HEK293 (cell line): ENCODE data around the gene SYT2.
"Not testable (repeated sequence)": the region's sequence is repeated elsewhere in the genome, so short reads cannot be mapped to it uniquely, and the experiment has no call there.

Experiments used
- RBAK ChIP-seq: fragments of 450-650 bp; formaldehyde crosslinking; IDR thresholded peaks from 2 replicates; pipeline ENCODE4 v1.5.1; 2016; ENCODE audit warnings: missing biosample characterization, missing genetic modification characterization
- ZBTB49 ChIP-seq: fragments of 450-650 bp; formaldehyde crosslinking; IDR thresholded peaks from 2 replicates; pipeline ENCODE4 v1.5.1; 2016; ENCODE audit warnings: missing biosample characterization, missing genetic modification characterization, low read depth
- ZNF157 ChIP-seq: fragments of 450-650 bp; formaldehyde crosslinking; IDR thresholded peaks from 2 replicates; pipeline ENCODE4 v1.5.1; 2016; ENCODE audit warnings: missing biosample characterization, missing genetic modification characterization
- ZNF214 ChIP-seq: fragments of 450-650 bp; formaldehyde crosslinking; IDR thresholded peaks from 2 replicates; pipeline ENCODE4 v1.5.1; 2017; ENCODE audit warnings: missing biosample characterization, mild to moderate bottlenecking, missing genetic modification characterization, borderline replicate concordance
- ZNF24 ChIP-seq: fragments of 450-650 bp; formaldehyde crosslinking; IDR thresholded peaks from 2 replicates; pipeline ENCODE4 v1.5.1; 2016; ENCODE audit warnings: missing biosample characterization, missing genetic modification characterization
- ZNF76 ChIP-seq: fragments of 450-650 bp; formaldehyde crosslinking; IDR thresholded peaks from 2 replicates; pipeline ENCODE4; 2016; ENCODE audit warnings: low read depth, missing biosample characterization, missing genetic modification characterization, borderline replicate concordance
- TF ChIP-seq, protein P1 (sequence below): fragments of 450-650 bp; formaldehyde crosslinking; IDR thresholded peaks from 2 replicates; pipeline ENCODE4 v1.5.1; 2016; ENCODE audit warnings: missing biosample characterization, missing genetic modification characterization
- TF ChIP-seq, protein P2 (sequence below): fragments of 450-650 bp; formaldehyde crosslinking; IDR thresholded peaks from 2 replicates; pipeline ENCODE4 v1.5.1; 2016; ENCODE audit warnings: missing biosample characterization, missing genetic modification characterization

DNA sequence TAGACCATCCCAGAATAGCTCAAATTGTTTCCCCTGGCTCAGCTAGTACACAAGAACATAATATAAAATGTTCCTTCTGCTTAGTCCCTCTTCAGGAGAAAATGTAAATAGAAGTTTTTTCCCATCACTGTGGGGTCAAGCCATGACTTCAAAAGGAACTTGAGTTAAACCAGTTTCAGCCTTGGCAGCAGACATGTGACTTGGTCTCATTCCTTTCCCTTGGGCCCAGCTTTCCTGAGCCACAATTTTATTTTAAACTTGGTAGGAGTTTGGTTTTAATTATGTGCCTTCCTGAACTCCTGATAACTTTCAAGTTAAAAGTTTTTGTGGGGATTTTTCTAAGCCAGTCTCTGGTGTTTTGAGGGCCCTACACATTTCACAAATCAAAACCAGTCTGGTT lies 157.6 kb downstream of the SYT2 start:
- TF ChIP-seq, protein P1, sequence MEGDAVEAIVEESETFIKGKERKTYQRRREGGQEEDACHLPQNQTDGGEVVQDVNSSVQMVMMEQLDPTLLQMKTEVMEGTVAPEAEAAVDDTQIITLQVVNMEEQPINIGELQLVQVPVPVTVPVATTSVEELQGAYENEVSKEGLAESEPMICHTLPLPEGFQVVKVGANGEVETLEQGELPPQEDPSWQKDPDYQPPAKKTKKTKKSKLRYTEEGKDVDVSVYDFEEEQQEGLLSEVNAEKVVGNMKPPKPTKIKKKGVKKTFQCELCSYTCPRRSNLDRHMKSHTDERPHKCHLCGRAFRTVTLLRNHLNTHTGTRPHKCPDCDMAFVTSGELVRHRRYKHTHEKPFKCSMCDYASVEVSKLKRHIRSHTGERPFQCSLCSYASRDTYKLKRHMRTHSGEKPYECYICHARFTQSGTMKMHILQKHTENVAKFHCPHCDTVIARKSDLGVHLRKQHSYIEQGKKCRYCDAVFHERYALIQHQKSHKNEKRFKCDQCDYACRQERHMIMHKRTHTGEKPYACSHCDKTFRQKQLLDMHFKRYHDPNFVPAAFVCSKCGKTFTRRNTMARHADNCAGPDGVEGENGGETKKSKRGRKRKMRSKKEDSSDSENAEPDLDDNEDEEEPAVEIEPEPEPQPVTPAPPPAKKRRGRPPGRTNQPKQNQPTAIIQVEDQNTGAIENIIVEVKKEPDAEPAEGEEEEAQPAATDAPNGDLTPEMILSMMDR (tag by site-specific recombination) = not testable (repeated sequence)
- TF ChIP-seq ZNF157 (tag by site-specific recombination); ZNF24; ZBTB49 (tag by site-specific recombination); ZNF76 (tag by site-specific recombination); ZNF214; RBAK: not testable (repeated sequence)
- TF ChIP-seq, protein P2, sequence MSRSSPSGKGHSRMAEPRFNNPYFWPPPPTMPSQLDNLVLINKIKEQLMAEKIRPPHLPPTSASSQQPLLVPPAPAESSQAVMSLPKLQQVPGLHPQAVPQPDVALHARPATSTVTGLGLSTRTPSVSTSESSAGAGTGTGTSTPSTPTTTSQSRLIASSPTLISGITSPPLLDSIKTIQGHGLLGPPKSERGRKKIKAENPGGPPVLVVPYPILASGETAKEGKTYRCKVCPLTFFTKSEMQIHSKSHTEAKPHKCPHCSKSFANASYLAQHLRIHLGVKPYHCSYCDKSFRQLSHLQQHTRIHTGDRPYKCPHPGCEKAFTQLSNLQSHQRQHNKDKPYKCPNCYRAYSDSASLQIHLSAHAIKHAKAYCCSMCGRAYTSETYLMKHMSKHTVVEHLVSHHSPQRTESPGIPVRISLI (tag by site-specific recombination) = not testable (repeated sequence)
